GM18520 (cell line): ENCODE data around the gene GRK5.
A peak's percentile ranks its signal among the peaks of the same experiment; 100 is the strongest.

Experiments
- ATAC-seq: cut with Tn5 transposase; IDR thresholded peaks from one replicate; pipeline ENCODE4 v1.9.1; 2021; ENCODE audit not compliant: unreplicated experiment

GRK5 gene

GRCh38 chr10:119292968-119293760 is 85.8 kb downstream of the GRK5 start:
- no peak for ATAC-seq

- ATAC-seq, result no peak
Measured at GRCh38 chr10:119296703-119297102, 89.3 kb downstream of the GRK5 start.

- ATAC-seq, result no peak
Measured at GRCh38 chr10:119297207-119297968, 90.0 kb downstream of the GRK5 start.

GRCh38 chr10:119298810-119299209 is 91.4 kb downstream of the GRK5 start:
- ATAC-seq, result no peak

GRCh38 chr10:119299531-119299930 is 92.2 kb downstream of the GRK5 start:
- no peak for ATAC-seq

GRCh38 chr10:119301397-119301796 is 94.0 kb downstream of the GRK5 start:
- no peak for ATAC-seq

GRCh38 chr10:119302172-119302571 is 94.8 kb downstream of the GRK5 start:
- no peak for ATAC-seq

GRCh38 chr10:119302591-119303253 is 95.4 kb downstream of the GRK5 start:
- ATAC-seq, result no peak

- ATAC-seq, result no peak
Measured at GRCh38 chr10:119303886-119304285, 96.5 kb downstream of the GRK5 start.

GRCh38 chr10:119304541-119304940 is 97.2 kb downstream of the GRK5 start:
- no peak for ATAC-seq

- peak; percentile 45 for ATAC-seq
Measured at GRCh38 chr10:119305860-119306513, 98.6 kb downstream of the GRK5 start.

- ATAC-seq, result peak; percentile 63
Measured at GRCh38 chr10:119306514-119306951, 99.2 kb downstream of the GRK5 start.

- no peak for ATAC-seq
Measured at GRCh38 chr10:119306986-119307392, 99.6 kb downstream of the GRK5 start.

- ATAC-seq, result no peak
Measured at GRCh38 chr10:119308089-119308488, 100.7 kb downstream of the GRK5 start.

GRCh38 chr10:119308551-119309422 is 101.4 kb downstream of the GRK5 start:
- no peak for ATAC-seq

GRCh38 chr10:119309423-119309770 is 102.0 kb downstream of the GRK5 start:
- ATAC-seq, result no peak

- ATAC-seq, result no peak
Measured at GRCh38 chr10:119310806-119311205, 103.4 kb downstream of the GRK5 start.

GRCh38 chr10:119312241-119312640 is 104.9 kb downstream of the GRK5 start:
- no peak for ATAC-seq

- ATAC-seq, result no peak
Measured at GRCh38 chr10:119313024-119313423, 105.7 kb downstream of the GRK5 start.

GRCh38 chr10:119313644-119314043 is 106.3 kb downstream of the GRK5 start:
- peak; percentile 64 for ATAC-seq
